ENCODE measurements around the gene CSF3. TPM values are rescaled to one million over a fixed set of nuclear protein-coding genes. Genes with fewer than 3 reads are reported as not detected.
A peak's percentile ranks its signal among the peaks of the same experiment; 100 is the strongest.

CSF3 gene, protein sequence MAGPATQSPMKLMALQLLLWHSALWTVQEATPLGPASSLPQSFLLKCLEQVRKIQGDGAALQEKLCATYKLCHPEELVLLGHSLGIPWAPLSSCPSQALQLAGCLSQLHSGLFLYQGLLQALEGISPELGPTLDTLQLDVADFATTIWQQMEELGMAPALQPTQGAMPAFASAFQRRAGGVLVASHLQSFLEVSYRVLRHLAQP
- 1.2 and 1.9 TPM in 2 replicates for total RNA-seq

DNA sequence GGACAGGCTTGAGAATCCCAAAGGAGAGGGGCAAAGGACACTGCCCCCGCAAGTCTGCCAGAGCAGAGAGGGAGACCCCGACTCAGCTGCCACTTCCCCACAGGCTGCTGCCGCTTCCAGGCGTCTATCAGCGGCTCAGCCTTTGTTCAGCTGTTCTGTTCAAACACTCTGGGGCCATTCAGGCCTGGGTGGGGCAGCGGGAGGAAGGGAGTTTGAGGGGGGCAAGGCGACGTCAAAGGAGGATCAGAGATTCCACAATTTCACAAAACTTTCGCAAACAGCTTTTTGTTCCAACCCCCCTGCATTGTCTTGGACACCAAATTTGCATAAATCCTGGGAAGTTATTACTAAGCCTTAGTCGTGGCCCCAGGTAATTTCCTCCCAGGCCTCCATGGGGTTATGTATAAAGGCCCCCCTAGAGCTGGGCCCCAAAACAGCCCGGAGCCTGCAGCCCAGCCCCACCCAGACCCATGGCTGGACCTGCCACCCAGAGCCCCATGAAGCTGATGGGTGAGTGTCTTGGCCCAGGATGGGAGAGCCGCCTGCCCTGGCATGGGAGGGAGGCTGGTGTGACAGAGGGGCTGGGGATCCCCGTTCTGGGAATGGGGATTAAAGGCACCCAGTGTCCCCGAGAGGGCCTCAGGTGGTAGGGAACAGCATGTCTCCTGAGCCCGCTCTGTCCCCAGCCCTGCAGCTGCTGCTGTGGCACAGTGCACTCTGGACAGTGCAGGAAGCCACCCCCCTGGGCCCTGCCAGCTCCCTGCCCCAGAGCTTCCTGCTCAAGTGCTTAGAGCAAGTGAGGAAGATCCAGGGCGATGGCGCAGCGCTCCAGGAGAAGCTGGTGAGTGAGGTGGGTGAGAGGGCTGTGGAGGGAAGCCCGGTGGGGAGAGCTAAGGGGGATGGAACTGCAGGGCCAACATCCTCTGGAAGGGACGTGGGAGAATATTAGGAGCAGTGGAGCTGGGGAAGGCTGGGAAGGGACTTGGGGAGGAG, at the start of gene CSF3:
CSF3 (plus strand) TSS at position 436 of the 993 bp plus-strand sequence; CDS start at position 471, 35 bp downstream.

DNA sequence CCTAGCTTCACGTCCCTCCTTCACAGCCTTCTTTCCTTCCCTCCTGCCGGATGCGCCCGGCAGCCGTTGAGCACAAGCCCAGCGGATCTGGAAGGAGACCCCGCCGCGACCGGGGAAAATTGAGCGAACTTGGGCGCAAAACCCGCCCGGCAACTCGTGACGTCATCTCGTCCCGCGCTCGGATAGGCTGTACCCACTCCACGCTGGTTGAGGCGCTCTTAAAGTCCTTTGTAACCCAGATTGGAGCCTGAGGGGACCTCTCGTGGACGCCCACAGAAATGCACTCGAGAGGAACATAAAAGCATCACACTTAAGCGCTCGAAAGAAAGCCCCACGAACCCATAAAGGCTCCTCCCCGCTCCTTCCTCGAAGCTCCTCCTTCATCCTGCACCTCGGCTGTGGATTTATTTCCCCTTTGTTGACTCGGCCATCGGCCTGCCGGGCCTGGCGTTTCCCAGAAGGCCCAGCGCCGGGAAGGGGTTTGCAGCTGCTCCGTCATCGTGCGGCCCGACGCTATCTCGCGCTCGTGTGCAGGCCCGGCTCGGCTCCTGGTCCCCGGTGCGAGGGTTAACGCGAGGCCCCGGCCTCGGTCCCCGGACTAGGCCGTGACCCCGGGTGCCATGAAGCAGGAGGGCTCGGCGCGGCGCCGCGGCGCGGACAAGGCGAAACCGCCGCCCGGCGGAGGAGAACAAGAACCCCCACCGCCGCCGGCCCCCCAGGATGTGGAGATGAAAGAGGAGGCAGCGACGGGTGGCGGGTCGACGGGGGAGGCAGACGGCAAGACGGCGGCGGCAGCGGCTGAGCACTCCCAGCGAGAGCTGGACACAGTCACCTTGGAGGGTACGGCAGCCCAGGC, 34.7 kb upstream of the CSF3 start, which contains the start of gene PSMD3:
PSMD3 (plus strand) TSS at position 457 of the 856 bp plus-strand sequence; CDS start at position 621, 164 bp downstream.

DNA sequence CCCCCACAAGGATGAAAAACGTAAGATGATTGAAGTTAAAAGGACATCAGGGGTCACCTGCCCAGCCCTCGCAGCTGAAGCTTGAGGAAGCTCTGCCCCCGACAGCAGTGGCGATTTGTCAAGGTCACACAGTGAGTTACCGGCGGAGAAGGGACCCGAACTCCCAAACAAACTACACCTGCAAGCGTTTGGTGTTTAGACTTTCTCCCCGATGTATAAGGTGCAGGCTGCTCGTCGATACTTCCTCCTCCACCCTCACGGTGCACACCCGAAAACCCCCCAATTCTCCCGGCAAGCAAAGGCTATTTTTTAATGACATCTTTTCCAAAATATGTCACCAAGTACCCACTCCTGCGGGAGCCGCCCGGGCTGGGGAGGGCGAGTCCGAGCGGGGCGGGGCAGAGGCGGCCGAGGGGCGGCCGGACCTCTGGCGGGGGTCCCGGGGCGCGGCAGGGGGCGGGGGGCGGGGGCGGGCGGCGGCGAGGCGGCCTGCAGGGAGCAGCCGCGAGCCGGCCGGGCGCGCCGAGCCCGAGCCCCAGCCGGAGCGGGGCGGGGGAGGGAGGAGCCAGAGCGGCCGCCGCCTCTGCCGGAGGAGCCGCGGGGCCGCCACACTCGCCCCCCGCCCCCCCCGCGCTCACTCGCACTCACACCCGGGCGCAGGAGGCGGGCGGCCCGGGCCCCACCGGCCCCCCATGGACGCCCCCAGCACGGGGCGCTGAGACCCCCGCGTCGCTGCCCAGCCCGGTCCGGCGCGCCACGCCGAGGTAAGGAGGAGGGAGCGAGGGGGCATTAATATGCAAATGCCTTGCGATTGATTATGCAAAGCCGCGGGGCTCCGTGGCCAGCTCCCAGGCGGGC, 47.3 kb downstream of the CSF3 start, which contains the start of gene THRA:
THRA (plus strand) TSS at position 637 of the 858 bp plus-strand sequence. CDS start 11,524 bp downstream, outside the sequence.

Small RNA genes lying within 50 kb of the gene (small RNA-seq; reads per million reads assigned to genes)
- 303 reads per million, percentile 99 among the genes with 10 or more reads in this experiment for gene SNORD124

Other genes starting within 250 kb of the CSF3 start
- gene IKZF3, start 151.1 kb upstream of the CSF3 start, total RNA-seq = not detected in 2 replicates
- not detected in 2 replicates for gene ZPBP2, start 147.2 kb upstream of the CSF3 start, total RNA-seq
- 3.5 and 3.6 TPM in 2 replicates for gene GSDMB, start 96.8 kb upstream of the CSF3 start, total RNA-seq
- 39.1 and 44.0 TPM in 2 replicates for gene ORMDL3, start 87.8 kb upstream of the CSF3 start, total RNA-seq
- not detected in 2 replicates for gene LRRC3C, start 87.7 kb upstream of the CSF3 start, total RNA-seq
- not detected in 2 replicates for gene GSDMA, start 52.4 kb upstream of the CSF3 start, total RNA-seq
- gene PSMD3, start 34.6 kb upstream of the CSF3 start, total RNA-seq = 105 and 115 TPM in 2 replicates
- 50.5 and 53.1 TPM in 2 replicates for gene MED24, start 39.0 kb downstream of the CSF3 start, total RNA-seq
- 42.7 and 55.3 TPM in 2 replicates for gene THRA, start 47.5 kb downstream of the CSF3 start, total RNA-seq
- gene NR1D1, start 85.1 kb downstream of the CSF3 start, total RNA-seq = 3.6 and 3.9 TPM in 2 replicates
- 66.4 and 75.3 TPM in 2 replicates for gene MSL1, start 106.5 kb downstream of the CSF3 start, total RNA-seq
- 43.8 and 52.4 TPM in 2 replicates for gene CASC3, start 125.1 kb downstream of the CSF3 start, total RNA-seq
- 1.1 and 4.2 TPM in 2 replicates for gene RAPGEFL1, start 162.0 kb downstream of the CSF3 start, total RNA-seq
- gene WIPF2, start 203.9 kb downstream of the CSF3 start, total RNA-seq = 9.5 and 10.4 TPM in 2 replicates